Right forelimb (tissue), 1 donor: ENCODE results near the gene MAMSTR.
"Not testable (repeated sequence)": the region's sequence is repeated elsewhere in the genome, so short reads cannot be mapped to it uniquely, and the experiment has no call there.

Experiments
- DNase-seq: peaks from one replicate; pipeline ENCODE4 v3.0.0-alpha.2; 2018

MAMSTR gene

GRCh38 chr19:48719263-48720171 lies at the start of gene MAMSTR:
MAMSTR (minus strand) TSS chr19:48719725; CDS start chr19:48719031, 694 bp downstream.
- peak; percentile 78 for DNase-seq

GRCh38 chr19:48768994-48769713 lies 49.6 kb upstream of the MAMSTR start:
- DNase-seq, result no peak

- not testable (repeated sequence) for DNase-seq
Observed at GRCh38 chr19:48768171-48768753, 48.7 kb upstream of the MAMSTR start.

- DNase-seq, result not testable (repeated sequence)
Observed at GRCh38 chr19:48765816-48766215, 46.3 kb upstream of the MAMSTR start.

- no peak for DNase-seq
Observed at GRCh38 chr19:48760504-48761205, 41.1 kb upstream of the MAMSTR start.

- no peak for DNase-seq
Observed at GRCh38 chr19:48757741-48758144, 38.2 kb upstream of the MAMSTR start.

- no peak for DNase-seq
Observed at GRCh38 chr19:48757089-48757675, 37.7 kb upstream of the MAMSTR start.

- DNase-seq, result no peak
Observed at GRCh38 chr19:48756686-48757085, 37.2 kb upstream of the MAMSTR start.

GRCh38 chr19:48756212-48756611 lies 36.7 kb upstream of the MAMSTR start:
- DNase-seq, result no peak

- no peak for DNase-seq
Observed at GRCh38 chr19:48755787-48756186, 36.3 kb upstream of the MAMSTR start.

GRCh38 chr19:48755084-48755641 lies 35.6 kb upstream of the MAMSTR start, which contains the start of gene FGF21:
FGF21 (plus strand) TSS chr19:48755524; CDS start chr19:48756237, 713 bp downstream.
- no peak for DNase-seq

GRCh38 chr19:48752496-48753365 lies 33.2 kb upstream of the MAMSTR start, which contains the start of gene FUT1:
FUT1 (minus strand) TSS chr19:48752641; CDS start chr19:48751281, 1,360 bp downstream.
- DNase-seq, result peak; percentile 57

- no peak for DNase-seq
Observed at GRCh38 chr19:48751845-48752495, 32.4 kb upstream of the MAMSTR start.

- no peak for DNase-seq
Observed at GRCh38 chr19:48750771-48751504, 31.4 kb upstream of the MAMSTR start.

- DNase-seq, result no peak
Observed at GRCh38 chr19:48750351-48750750, 30.8 kb upstream of the MAMSTR start.

GRCh38 chr19:48749571-48750198 lies 30.2 kb upstream of the MAMSTR start:
- no peak for DNase-seq

- DNase-seq, result peak; percentile 83
Observed at GRCh38 chr19:48746738-48747575, 27.4 kb upstream of the MAMSTR start, which contains the start of gene IZUMO1. IZUMO1 (minus strand) TSS chr19:48746909; CDS start chr19:48745859, 1,050 bp downstream.

GRCh38 chr19:48746110-48746509 lies 26.6 kb upstream of the MAMSTR start:
- no peak for DNase-seq
